Stimulated activated CD8-positive, alpha-beta memory T cell treated with anti-CD3 and anti-CD28 coated beads, Interleukin-7, amount 100 ng/mL, for 1 hour (primary cell): ENCODE data around the gene TTC23.
"Not testable (repeated sequence)": the region's sequence is repeated elsewhere in the genome, so short reads cannot be mapped to it uniquely, and the experiment has no call there.

Source experiments
- DNase-seq, 2 donors: peaks; one replicate each; pipeline ENCODE4 v3.0.0-alpha.2; 2020; ENCODE audit warnings: low read depth in 2 of 2

The TTC23 gene

GRCh38 chr15:99250494-99250856 lies 1.1 kb upstream of the TTC23 start:
- DNase-seq: no peak

- DNase-seq: no peak
Measured at GRCh38 chr15:99250001-99250400, 620 bp upstream of the TTC23 start.

- no peak for DNase-seq
Measured at GRCh38 chr15:99248000-99248715, 1.2 kb downstream of the TTC23 start.

- no peak for DNase-seq
Measured at GRCh38 chr15:99247062-99247461, 2.3 kb downstream of the TTC23 start.

- DNase-seq: no peak
Measured at GRCh38 chr15:99244306-99244705, 5.1 kb downstream of the TTC23 start.

GRCh38 chr15:99241752-99242151 lies 7.6 kb downstream of the TTC23 start:
- DNase-seq: no peak

GRCh38 chr15:99239545-99240198 lies 9.7 kb downstream of the TTC23 start:
- DNase-seq: no peak

- DNase-seq: no peak
Measured at GRCh38 chr15:99238849-99239248, 10.5 kb downstream of the TTC23 start.

- DNase-seq: not testable (repeated sequence)
Measured at GRCh38 chr15:99234160-99234559, 15.2 kb downstream of the TTC23 start.

GRCh38 chr15:99232740-99233139 lies 16.6 kb downstream of the TTC23 start:
- no peak for DNase-seq

- DNase-seq: no peak
Measured at GRCh38 chr15:99230867-99231266, 18.5 kb downstream of the TTC23 start.

GRCh38 chr15:99228120-99228770 lies 21.1 kb downstream of the TTC23 start:
- no peak for DNase-seq

GRCh38 chr15:99226802-99227201 lies 22.6 kb downstream of the TTC23 start:
- DNase-seq: no peak

- DNase-seq: no peak
Measured at GRCh38 chr15:99224372-99225214, 24.8 kb downstream of the TTC23 start.

GRCh38 chr15:99213187-99213811 lies 36.1 kb downstream of the TTC23 start:
- peak in 1 of 2 donors; percentile 30 for DNase-seq

- DNase-seq: no peak
Measured at GRCh38 chr15:99212406-99212805, 37.0 kb downstream of the TTC23 start.

GRCh38 chr15:99211926-99212325 lies 37.5 kb downstream of the TTC23 start:
- no peak for DNase-seq

- no peak for DNase-seq
Measured at GRCh38 chr15:99210334-99210733, 39.0 kb downstream of the TTC23 start.

- DNase-seq: no peak
Measured at GRCh38 chr15:99209326-99209725, 40.1 kb downstream of the TTC23 start.

- DNase-seq: no peak
Measured at GRCh38 chr15:99207672-99208071, 41.7 kb downstream of the TTC23 start.

GRCh38 chr15:99202176-99202552 lies 47.2 kb downstream of the TTC23 start:
- DNase-seq: no peak
